AG04450 (cell line): ENCODE measurements around the gene SMYD5. TPM values are rescaled to one million over a fixed set of nuclear protein-coding genes. Genes with fewer than 3 reads are reported as not detected.
A peak's percentile ranks its signal among the peaks of the same experiment; 100 is the strongest.
"Not testable (repeated sequence)": the region's sequence is repeated elsewhere in the genome, so short reads cannot be mapped to it uniquely, and the experiment has no call there.

Experiments used
- CTCF ChIA-PET: fragments of 300-600, 350-600 bp; formaldehyde crosslinking; extraction: SDS; loops from one replicate; lab custom pipeline; 2022; ENCODE audit warnings: antibody characterized with exemption, inconsistent platforms; lab: Charles Lee
- POLR2A ChIA-PET: fragments of 350-600 bp; formaldehyde crosslinking; extraction: SDS; loops from one replicate; lab custom pipeline; 2021; ENCODE audit warnings: antibody characterized with exemption, inconsistent platforms; lab: Yijun Ruan, JAX
- DNase-seq: peaks from one replicate; pipeline ENCODE4 v3.0.0-alpha.2; 2011; ENCODE audit warnings: low read depth, low spot score
- H3K27ac ChIP-seq: one replicate; pipeline ENCODE4 v1.5.1; 2012; ENCODE audit warnings: low read depth, low read length, control low read depth
- H3K27me3 ChIP-seq: one replicate; pipeline ENCODE4 v1.6.0; 2012; ENCODE audit warnings: low read length; ENCODE audit not compliant: control insufficient read depth, insufficient read depth
- H3K4me3 ChIP-seq: 2 replicates; pipeline ENCODE4 v1.5.1; 2011; ENCODE audit warnings: mild to moderate bottlenecking, low read depth, low read length, control low read depth
- H3K9me3 ChIP-seq: 2 replicates; pipeline ENCODE4 v1.5.1; 2012; ENCODE audit warnings: low read length; ENCODE audit not compliant: control insufficient read depth, insufficient read depth
- CTCF ChIP-seq: IDR thresholded peaks from 2 replicates; pipeline ENCODE4 v1.5.1; 2011; ENCODE audit warnings: low read depth, low read length, control low read depth, inconsistent platforms
- polyA plus RNA-seq: library from polyadenylated mRNA; depleted of rRNA; stranded (reverse); fragments of >200 nt; gene quantifications from 2 replicates; pipeline ENCODE4 v1.2.3, GENCODE V29; 2011

The SMYD5 gene
- polyA plus RNA-seq, 1 experiment, result 10.4 TPM

DNA sequence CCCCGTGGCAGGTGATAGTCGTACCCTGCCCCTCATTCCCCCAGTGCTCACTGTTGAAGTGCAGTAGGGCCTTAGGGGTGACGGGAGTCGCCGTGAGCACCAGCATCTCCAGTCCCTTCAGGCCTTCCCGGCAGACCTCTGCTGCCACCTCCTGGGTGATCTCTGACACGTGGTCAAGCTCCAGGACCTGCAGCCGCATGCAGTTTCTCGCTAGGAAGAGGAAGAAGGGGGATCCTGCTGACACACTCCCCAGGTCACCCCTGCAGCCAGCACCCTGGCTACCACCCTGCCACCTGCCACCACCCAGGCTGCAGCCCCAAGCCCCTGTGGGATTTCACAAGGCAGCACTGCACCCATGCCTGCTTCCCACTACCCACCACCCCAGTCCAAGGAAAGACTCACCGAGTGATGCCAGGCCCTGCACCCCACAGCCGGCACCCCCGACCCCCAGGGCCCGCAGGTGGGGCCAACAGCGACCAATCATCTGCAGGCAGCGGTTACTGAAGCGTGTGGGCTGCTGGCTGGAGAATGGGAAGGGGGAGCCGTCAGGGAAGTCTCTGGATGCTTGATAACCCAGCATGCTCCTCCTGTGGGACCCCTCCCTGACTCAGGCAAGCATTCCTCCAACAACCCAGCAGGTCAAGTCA lies 46.4 kb downstream of the SMYD5 start:
- H3K9me3 ChIP-seq, result no peaks in the 10 kb centered on the region
- no peak overlapping the region for H3K27ac ChIP-seq
- H3K27me3 ChIP-seq, result no peaks in the 10 kb centered on the region
- CTCF ChIA-PET, result no interaction called here
- peak; percentile 39 for TF ChIP-seq CTCF
- no peak for DNase-seq
- POLR2A ChIA-PET, result no interaction called here
- H3K4me3 ChIP-seq, result no peak overlapping the region

DNA sequence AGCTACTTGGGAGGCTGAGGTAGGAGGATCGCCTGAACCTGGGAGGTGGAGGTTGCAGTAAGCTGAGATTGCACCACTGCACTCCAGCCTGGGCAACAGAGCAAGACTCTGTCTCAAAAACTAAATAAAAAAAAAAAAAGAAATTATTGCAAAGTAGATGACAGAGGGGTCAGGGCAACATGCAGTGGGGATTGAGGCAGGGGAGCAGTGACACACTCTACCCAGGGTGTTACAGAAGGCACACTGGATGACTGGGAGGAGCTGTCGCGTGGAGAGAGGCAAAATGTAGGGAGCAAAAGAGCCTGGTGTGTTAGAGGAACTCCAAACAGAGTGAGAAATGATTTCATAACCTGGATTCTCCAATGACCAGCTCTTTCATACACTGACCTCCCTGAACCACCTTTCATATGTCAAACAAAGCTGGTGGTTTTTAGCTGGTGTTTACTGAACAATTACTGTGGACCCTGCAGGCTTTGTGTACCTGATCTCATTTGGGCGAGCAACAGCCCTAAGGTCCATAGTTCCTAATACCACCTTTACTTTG lies 48.1 kb downstream of the SMYD5 start:
- DNase-seq, result no peak
- H3K4me3 ChIP-seq, result no peak overlapping the region
- H3K27me3 ChIP-seq, result peaks cover 4% of the 10 kb centered on the region
- CTCF ChIA-PET, result interaction anchor here (1.1 kb wide), 2 partner anchors 17 to 49 kb away, joined by 3 to 4 read pairs; partner anchors contain the start of gene SMYD5
- no peak for TF ChIP-seq CTCF
- no peak overlapping the region for H3K27ac ChIP-seq
- H3K9me3 ChIP-seq, result no peaks in the 10 kb centered on the region
- POLR2A ChIA-PET, result no interaction called here

GRCh38 chr2:73262691-73263429 lies 48.8 kb downstream of the SMYD5 start:
- H3K9me3 ChIP-seq, H3K4me3 ChIP-seq, H3K27ac ChIP-seq, POLR2A ChIA-PET, DNase-seq, H3K27me3 ChIP-seq: not testable (repeated sequence)
- CTCF ChIA-PET, result interaction anchor here (1.1 kb wide), 1 partner anchor 49 kb away, joined by 3 read pairs; the partner anchor contains the start of gene SMYD5

DNA sequence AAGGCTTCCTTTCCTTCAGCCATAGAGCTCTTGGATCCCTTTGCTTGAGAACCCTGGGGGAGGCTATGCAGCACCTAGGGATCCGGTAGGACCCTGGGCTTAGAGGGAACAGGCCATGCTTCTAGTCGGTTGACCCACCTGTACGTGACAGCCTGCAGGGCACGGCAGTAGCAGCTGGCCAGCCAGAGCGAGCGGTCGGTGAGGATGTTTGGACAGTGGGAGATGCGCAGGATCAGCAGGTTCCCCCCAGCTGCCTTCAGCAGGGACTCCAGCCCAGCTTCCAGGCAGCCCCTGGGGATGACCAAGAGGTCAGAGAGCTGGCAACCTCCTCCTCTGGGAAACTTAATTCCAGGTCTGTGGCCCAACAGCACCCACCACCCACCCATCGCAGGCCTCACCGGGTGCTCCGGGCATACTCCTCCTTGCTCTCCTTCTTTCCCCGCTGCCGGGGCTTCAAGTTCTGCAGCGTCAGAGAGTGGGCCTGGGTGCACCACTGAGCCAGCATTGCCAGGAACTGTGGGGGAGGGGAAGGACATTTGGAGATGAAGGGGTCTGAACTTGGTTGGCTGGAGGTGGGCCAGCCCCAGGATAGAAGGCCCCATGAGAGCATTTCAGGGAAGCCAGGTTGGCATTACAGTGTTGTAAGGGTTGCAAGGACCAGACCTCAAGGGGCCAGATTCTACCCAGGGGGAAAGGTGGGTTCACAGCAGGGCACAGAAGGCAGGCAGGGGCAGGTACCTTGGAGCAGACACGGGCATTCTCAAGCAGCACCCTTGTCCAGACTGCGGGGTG lies 49.7 kb downstream of the SMYD5 start:
- TF ChIP-seq CTCF, result no peak
- no peak overlapping the region for H3K27ac ChIP-seq
- ChIA-PET CTCF (interaction anchor here (1.1 kb wide), 1 partner anchor 50 kb away, joined by 3 read pairs; the partner anchor contains the start of gene SMYD5), POLR2A (no interaction called here)
- DNase-seq, result no peak
- H3K27me3 ChIP-seq, result peaks cover 12% of the 10 kb centered on the region
- H3K9me3 ChIP-seq, result no peaks in the 10 kb centered on the region; the same call in 1 of the 2 replicates
- H3K4me3 ChIP-seq, result no peak overlapping the region

- no peak for TF ChIP-seq CTCF
- POLR2A ChIA-PET, result no interaction called here
- Histone ChIP-seq H3K27ac (no peak overlapping the region), H3K4me3 (no peak overlapping the region), H3K27me3 (peaks cover 13% of the 10 kb centered on the region), H3K9me3 (no peaks in the 10 kb centered on the region; the same call in 1 of the 2 replicates)
- no peak for DNase-seq
- CTCF ChIA-PET, result no interaction called here
Observed at GRCh38 chr2:73264332-73264606, 50.2 kb downstream of the SMYD5 start.
